ENCODE measurements around the gene B4GALT4.

Gene B4GALT4

GRCh38 chr3:119279584-119280243, 39.0 kb upstream of the B4GALT4 start:
- ATAC-seq = no peak
- TF ChIP-seq ZNF8 (CRISPR knock-in tag; IDR thresholded peaks at IDR 0.05) (no peak), PATZ1 (CRISPR knock-in tag; IDR thresholded peaks at IDR 0.05; ENCODE audit: borderline replicate concordance) (no peak), CSRNP3 (CRISPR knock-in tag; IDR thresholded peaks at IDR 0.05) (no peak), CREB5 (CRISPR knock-in tag; IDR thresholded peaks at IDR 0.05; ENCODE audit: low read depth) (no peak), POU6F1 (CRISPR knock-in tag; IDR thresholded peaks at IDR 0.05; ENCODE audit: borderline replicate concordance, low read depth) (no peak), ZNF565 (CRISPR knock-in tag; conservative IDR thresholded peaks at IDR 0.05; ENCODE audit: low read depth) (no peak), ZFP3 (CRISPR knock-in tag; IDR thresholded peaks at IDR 0.05) (no peak), OSR1 (CRISPR knock-in tag; IDR thresholded peaks at IDR 0.05) (no peak), SNAI2 (CRISPR knock-in tag; IDR thresholded peaks at IDR 0.05) (no peak)

- no peak for TF ChIP-seq SNAI2 (CRISPR knock-in tag; IDR thresholded peaks at IDR 0.05)
- no peak for TF ChIP-seq ZC3H10 (CRISPR knock-in tag; IDR thresholded peaks at IDR 0.05)
- TF ChIP-seq TOX (CRISPR knock-in tag; IDR thresholded peaks at IDR 0.05; ENCODE audit: borderline replicate concordance) = no peak
- TF ChIP-seq PATZ1 (CRISPR knock-in tag; IDR thresholded peaks at IDR 0.05; ENCODE audit: borderline replicate concordance) = no peak
- no peak for TF ChIP-seq CSDC2 (CRISPR knock-in tag; IDR thresholded peaks at IDR 0.05)
- no peak for TF ChIP-seq TSHZ2 (CRISPR knock-in tag; IDR thresholded peaks at IDR 0.05)
- no peak for TF ChIP-seq GLIS3 (CRISPR knock-in tag; IDR thresholded peaks at IDR 0.05)
- TF ChIP-seq CSRNP3 (CRISPR knock-in tag; IDR thresholded peaks at IDR 0.05) = no peak
- TF ChIP-seq RARB (CRISPR knock-in tag; IDR thresholded peaks at IDR 0.05) = no peak
- TF ChIP-seq ZFP3 (CRISPR knock-in tag; IDR thresholded peaks at IDR 0.05) = no peak
- TF ChIP-seq ZNF8 (CRISPR knock-in tag; IDR thresholded peaks at IDR 0.05) = no peak
- TF ChIP-seq PPARA (CRISPR knock-in tag; IDR thresholded peaks at IDR 0.05; ENCODE audit: borderline replicate concordance) = no peak
- TF ChIP-seq ISL1 (CRISPR knock-in tag; IDR thresholded peaks at IDR 0.05) = no peak
- TF ChIP-seq ZNF70 (CRISPR knock-in tag; IDR thresholded peaks at IDR 0.05) = no peak
- TF ChIP-seq ZNF565 (CRISPR knock-in tag; conservative IDR thresholded peaks at IDR 0.05; ENCODE audit: low read depth) = no peak
- no peak for TF ChIP-seq ESRRG (CRISPR knock-in tag; IDR thresholded peaks at IDR 0.05)
- no peak for TF ChIP-seq CREB5 (CRISPR knock-in tag; IDR thresholded peaks at IDR 0.05; ENCODE audit: low read depth)
- no peak for ATAC-seq
Observed at GRCh38 chr3:119279101-119279554, 38.5 kb upstream of the B4GALT4 start.
